GM12801 (cell line): ENCODE data around the gene EBF3.

Source experiments
- CTCF ChIP-seq: IDR thresholded peaks from one replicate; pipeline ENCODE4 v1.5.1; 2011; ENCODE audit warnings: control low read depth; ENCODE audit not compliant: insufficient read length; ENCODE audit errors: extremely low read depth

The EBF3 gene

DNA sequence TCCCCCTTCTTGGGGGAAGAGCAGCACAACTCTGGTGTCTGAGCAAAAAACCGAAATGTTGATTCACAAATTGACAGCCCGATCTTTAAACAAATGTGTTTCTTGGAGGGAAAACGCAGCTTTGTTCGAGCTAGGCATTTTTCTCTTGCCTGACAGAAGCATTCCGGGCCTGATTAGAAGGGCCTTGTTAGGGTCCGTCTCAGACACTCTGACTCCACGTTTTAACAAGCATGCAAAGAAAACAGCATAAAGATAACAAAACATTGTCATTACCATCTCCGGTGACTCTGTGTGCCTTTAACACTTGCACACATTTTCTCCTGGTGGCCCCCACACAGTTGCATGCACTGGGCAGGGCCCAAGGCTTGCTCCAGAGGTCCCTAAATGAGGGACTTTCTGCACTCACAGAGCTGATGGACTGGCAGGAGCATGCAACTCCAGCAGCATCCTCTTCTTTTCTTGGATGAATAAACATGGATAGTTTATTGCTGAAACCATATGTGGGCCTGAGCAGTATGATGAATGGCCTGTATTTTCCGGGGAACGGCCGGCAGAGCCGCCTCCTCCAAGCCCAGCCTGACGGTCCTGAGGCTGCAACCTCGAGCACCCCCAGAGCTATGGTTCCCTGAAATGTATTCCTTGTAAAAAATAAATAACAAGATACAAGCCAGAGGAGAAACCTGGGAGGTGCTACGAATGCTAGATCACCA, 50.9 kb downstream of the EBF3 start:
- no peak for TF ChIP-seq CTCF

- no peak for TF ChIP-seq CTCF
These were observed 51.7 kb downstream of the EBF3 start for GRCh38 chr10:129912166-129912917.

DNA sequence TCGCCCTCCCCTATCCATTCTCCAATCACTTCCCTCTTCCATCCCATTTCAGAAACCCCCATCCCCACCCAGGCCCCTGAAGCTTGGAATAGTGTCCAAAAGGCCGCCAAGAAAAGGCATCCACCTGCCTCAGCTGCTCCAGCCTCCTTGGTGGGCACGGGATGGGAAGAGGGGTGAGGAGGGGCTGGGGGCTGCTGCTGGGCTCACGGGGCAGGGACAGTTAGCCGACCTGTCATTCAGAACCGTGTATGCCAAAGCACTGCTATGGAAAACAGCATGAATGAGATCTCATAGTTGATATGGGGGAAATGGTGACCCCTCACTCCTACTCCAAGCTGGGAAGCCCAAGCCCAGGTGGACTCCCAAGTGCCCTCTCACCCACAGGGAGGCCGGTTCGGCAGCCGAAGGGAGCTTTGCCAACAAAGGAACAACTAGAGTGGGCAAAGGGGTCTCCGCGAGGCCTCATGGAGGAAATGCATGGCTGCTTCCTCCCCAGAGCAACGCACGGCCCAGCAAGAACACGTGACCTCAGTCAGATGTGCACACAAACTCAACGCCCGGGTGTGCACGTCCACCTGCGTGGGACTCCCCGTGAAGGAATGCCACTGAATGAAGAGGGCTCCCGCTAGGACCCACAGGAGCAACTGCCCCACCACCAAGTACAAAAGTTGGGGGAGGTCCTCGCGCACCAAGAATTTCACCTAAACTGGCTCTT, 52.5 kb downstream of the EBF3 start:
- TF ChIP-seq CTCF = no peak

DNA sequence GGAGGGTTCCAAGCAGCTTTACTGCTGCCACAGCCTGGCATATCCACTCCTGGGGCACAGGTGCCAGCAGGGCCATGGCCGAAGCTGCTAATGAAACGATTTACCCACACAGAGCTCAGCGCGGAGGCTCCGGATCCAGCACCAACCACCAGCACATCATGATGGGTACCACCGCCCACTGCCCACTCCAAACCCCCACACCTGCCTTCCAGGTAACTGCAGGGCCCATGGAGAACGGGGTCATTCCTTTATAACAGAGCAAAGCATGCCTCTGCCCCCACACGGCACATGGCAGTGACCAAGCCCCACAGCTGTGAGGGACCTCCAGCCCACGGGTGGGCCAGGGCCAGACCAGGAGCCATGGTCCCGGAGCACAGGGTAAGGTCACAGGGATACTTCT, 53.2 kb downstream of the EBF3 start:
- TF ChIP-seq CTCF = no peak

GRCh38 chr10:129909531-129910256, 54.4 kb downstream of the EBF3 start:
- no peak for TF ChIP-seq CTCF

- TF ChIP-seq CTCF = no peak
These were observed 55.0 kb downstream of the EBF3 start for GRCh38 chr10:129909080-129909479.

GRCh38 chr10:129908406-129908805, 55.7 kb downstream of the EBF3 start:
- TF ChIP-seq CTCF = no peak
